ENCODE results near the gene WASHC2A. TPM values are rescaled to one million over a fixed set of nuclear protein-coding genes. Genes with fewer than 3 reads are reported as not detected.

Gene WASHC2A, protein sequence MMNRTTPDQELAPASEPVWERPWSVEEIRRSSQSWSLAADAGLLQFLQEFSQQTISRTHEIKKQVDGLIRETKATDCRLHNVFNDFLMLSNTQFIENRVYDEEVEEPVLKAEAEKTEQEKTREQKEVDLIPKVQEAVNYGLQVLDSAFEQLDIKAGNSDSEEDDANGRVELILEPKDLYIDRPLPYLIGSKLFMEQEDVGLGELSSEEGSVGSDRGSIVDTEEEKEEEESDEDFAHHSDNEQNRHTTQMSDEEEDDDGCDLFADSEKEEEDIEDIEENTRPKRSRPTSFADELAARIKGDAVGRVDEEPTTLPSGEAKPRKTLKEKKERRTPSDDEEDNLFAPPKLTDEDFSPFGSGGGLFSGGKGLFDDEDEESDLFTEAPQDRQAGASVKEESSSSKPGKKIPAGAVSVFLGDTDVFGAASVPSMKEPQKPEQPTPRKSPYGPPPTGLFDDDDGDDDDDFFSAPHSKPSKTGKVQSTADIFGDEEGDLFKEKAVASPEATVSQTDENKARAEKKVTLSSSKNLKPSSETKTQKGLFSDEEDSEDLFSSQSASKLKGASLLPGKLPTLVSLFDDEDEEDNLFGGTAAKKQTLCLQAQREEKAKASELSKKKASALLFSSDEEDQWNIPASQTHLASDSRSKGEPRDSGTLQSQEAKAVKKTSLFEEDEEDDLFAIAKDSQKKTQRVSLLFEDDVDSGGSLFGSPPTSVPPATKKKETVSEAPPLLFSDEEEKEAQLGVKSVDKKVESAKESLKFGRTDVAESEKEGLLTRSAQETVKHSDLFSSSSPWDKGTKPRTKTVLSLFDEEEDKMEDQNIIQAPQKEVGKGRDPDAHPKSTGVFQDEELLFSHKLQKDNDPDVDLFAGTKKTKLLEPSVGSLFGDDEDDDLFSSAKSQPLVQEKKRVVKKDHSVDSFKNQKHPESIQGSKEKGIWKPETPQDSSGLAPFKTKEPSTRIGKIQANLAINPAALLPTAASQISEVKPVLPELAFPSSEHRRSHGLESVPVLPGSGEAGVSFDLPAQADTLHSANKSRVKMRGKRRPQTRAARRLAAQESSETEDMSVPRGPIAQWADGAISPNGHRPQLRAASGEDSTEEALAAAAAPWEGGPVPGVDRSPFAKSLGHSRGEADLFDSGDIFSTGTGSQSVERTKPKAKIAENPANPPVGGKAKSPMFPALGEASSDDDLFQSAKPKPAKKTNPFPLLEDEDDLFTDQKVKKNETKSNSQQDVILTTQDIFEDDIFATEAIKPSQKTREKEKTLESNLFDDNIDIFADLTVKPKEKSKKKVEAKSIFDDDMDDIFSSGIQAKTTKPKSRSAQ (N-terminal part only)
- 11.6 to 18.3 TPM (median 13.8 TPM) in 5 replicates for total RNA-seq (2022; extraction: Qiagen RNA extraction; ENCODE audit: low read depth)

DNA sequence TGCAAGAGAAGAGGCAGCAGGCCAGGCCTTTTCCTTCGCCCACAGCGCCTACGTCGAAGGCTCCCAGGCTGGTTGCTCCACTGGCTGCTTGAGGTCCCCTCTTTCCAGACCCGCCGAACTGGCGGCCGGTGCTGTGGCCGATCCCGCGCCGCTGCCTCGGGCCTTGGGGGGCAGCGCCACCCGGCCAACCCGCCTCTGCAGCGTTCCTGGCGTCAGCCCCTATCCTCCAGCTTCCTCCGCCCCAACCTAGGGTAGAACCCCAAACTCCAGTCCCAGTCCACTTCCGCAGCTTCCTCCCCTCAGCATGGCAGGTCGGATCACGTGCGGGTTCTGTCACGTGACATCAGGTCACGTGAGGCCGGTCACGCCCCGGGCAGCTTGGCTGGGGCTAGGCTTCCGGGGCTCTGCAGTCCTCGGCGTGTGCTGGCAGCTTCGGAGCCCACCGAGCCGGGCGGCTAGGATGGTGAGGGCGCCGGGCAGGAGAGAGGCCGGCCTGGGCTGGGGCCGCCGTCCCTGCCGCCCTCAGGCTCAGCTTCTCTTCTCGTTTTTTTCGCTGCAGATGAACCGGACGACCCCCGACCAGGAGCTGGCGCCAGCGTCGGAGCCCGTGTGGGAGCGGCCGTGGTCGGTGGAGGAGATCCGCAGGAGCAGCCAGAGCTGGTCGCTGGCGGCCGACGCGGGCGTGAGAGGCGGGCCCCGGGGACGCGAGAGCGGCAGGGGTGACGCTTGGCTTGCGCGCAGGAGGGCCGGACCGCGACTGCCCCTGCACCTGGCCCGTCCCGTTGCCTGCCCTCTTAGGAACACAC, at the start of gene WASHC2A:
Gene WASHC2A (plus strand): TSS at position 409 of the 806 bp plus-strand sequence. CDS start 52 bp downstream, at position 461.

Other genes with a start within 250 kb of the WASHC2A start
- 17.1 to 23.1 TPM (median 19.1 TPM) in 5 replicates for gene PARG, start 125.9 kb upstream of the WASHC2A start, total RNA-seq (2022; extraction: Qiagen RNA extraction; ENCODE audit: low read depth)
- gene TIMM23B, start 125.9 kb upstream of the WASHC2A start, total RNA-seq (2022; extraction: Qiagen RNA extraction; ENCODE audit: low read depth) = 14.4 to 24.2 TPM (median 15.7 TPM) in 5 replicates
- 8.2 to 10.9 TPM (median 9.5 TPM) in 5 replicates for gene AGAP6, start 79.5 kb upstream of the WASHC2A start, total RNA-seq (2022; extraction: Qiagen RNA extraction; ENCODE audit: low read depth)
- 1.8 to 3.0 TPM (median 2.8 TPM) in 5 replicates for gene ASAH2, start 183.6 kb downstream of the WASHC2A start, total RNA-seq (2022; extraction: Qiagen RNA extraction; ENCODE audit: low read depth)